NCI-H1417 treated with DMSO at 0.1 percent for 48 hours (cell line): Measurements from ENCODE around the gene LOXL4.

Experiments used
- DNase-seq: peaks from one replicate; lab custom pipeline; 2025; lab: John Stamatoyannopoulos, UW

Gene LOXL4

GRCh38 chr10:98267894-98268693 lies at the start of gene LOXL4:
TSS of gene LOXL4 (minus strand) at chr10:98268194. CDS start at chr10:98263019, 5,175 bp downstream.
- DNase-seq: no peak

- DNase-seq: no peak
Observed at GRCh38 chr10:98316661-98317060, 48.7 kb upstream of the LOXL4 start.

GRCh38 chr10:98316170-98316569 lies 48.2 kb upstream of the LOXL4 start:
- DNase-seq: no peak

- no peak for DNase-seq
Observed at GRCh38 chr10:98314532-98315284, 46.7 kb upstream of the LOXL4 start.

GRCh38 chr10:98313598-98313997 lies 45.6 kb upstream of the LOXL4 start:
- DNase-seq: no peak

- no peak for DNase-seq
Observed at GRCh38 chr10:98312822-98313221, 44.8 kb upstream of the LOXL4 start.

GRCh38 chr10:98312349-98312748 lies 44.4 kb upstream of the LOXL4 start:
- DNase-seq: no peak

- DNase-seq: no peak
Observed at GRCh38 chr10:98310701-98311100, 42.7 kb upstream of the LOXL4 start.

- DNase-seq: no peak
Observed at GRCh38 chr10:98309366-98310355, 41.7 kb upstream of the LOXL4 start.

GRCh38 chr10:98308669-98309365 lies 40.8 kb upstream of the LOXL4 start:
- DNase-seq: no peak

GRCh38 chr10:98307916-98308541 lies 40.0 kb upstream of the LOXL4 start:
- no peak for DNase-seq

- no peak for DNase-seq
Observed at GRCh38 chr10:98306501-98306900, 38.5 kb upstream of the LOXL4 start.

- no peak for DNase-seq
Observed at GRCh38 chr10:98303569-98303968, 35.6 kb upstream of the LOXL4 start.

GRCh38 chr10:98302741-98303365 lies 34.9 kb upstream of the LOXL4 start:
- no peak for DNase-seq

- DNase-seq: no peak
Observed at GRCh38 chr10:98301664-98302319, 33.8 kb upstream of the LOXL4 start.

- DNase-seq: no peak
Observed at GRCh38 chr10:98300526-98301229, 32.7 kb upstream of the LOXL4 start.

- DNase-seq: no peak
Observed at GRCh38 chr10:98299341-98299740, 31.3 kb upstream of the LOXL4 start.

- no peak for DNase-seq
Observed at GRCh38 chr10:98296524-98296923, 28.5 kb upstream of the LOXL4 start.

- no peak for DNase-seq
Observed at GRCh38 chr10:98295907-98296306, 27.9 kb upstream of the LOXL4 start.
